Kidney capillary endothelial cell (primary cell): ENCODE results near the gene C3orf22.
"Not testable (repeated sequence)": the region's sequence is repeated elsewhere in the genome, so short reads cannot be mapped to it uniquely, and the experiment has no call there.

Experiments
- DNase-seq: peaks from one replicate; pipeline ENCODE4 v3.0.0-alpha.2; 2018; ENCODE audit warnings: low spot score

Gene C3orf22

GRCh38 chr3:126558336-126559071 lies at the start of gene C3orf22:
TSS of gene C3orf22 (minus strand) at chr3:126558932. CDS start at chr3:126553390, 5,542 bp downstream.
- no peak for DNase-seq

GRCh38 chr3:126607214-126607908 lies 48.6 kb upstream of the C3orf22 start:
- DNase-seq: peak; percentile 64

GRCh38 chr3:126606001-126606400 lies 47.3 kb upstream of the C3orf22 start:
- no peak for DNase-seq

- DNase-seq: no peak
These were observed 46.0 kb upstream of the C3orf22 start for GRCh38 chr3:126604691-126605090.

GRCh38 chr3:126599101-126599500 lies 40.4 kb upstream of the C3orf22 start:
- DNase-seq: no peak

GRCh38 chr3:126595479-126595878 lies 36.7 kb upstream of the C3orf22 start:
- DNase-seq: not testable (repeated sequence)

- not testable (repeated sequence) for DNase-seq
These were observed 32.8 kb upstream of the C3orf22 start for GRCh38 chr3:126591515-126591914.

- no peak for DNase-seq
These were observed 23.6 kb upstream of the C3orf22 start for GRCh38 chr3:126582311-126582710.

- DNase-seq: no peak
These were observed 22.8 kb upstream of the C3orf22 start for GRCh38 chr3:126581569-126581968.

- DNase-seq: no peak
These were observed 22.0 kb upstream of the C3orf22 start for GRCh38 chr3:126580746-126581145.

GRCh38 chr3:126578702-126579101 lies 20.0 kb upstream of the C3orf22 start:
- DNase-seq: no peak

- DNase-seq: no peak
These were observed 18.5 kb upstream of the C3orf22 start for GRCh38 chr3:126577261-126577660.

GRCh38 chr3:126573492-126574117 lies 14.9 kb upstream of the C3orf22 start:
- no peak for DNase-seq

- DNase-seq: no peak
These were observed 12.3 kb upstream of the C3orf22 start for GRCh38 chr3:126571078-126571477.

- DNase-seq: no peak
These were observed 11.4 kb upstream of the C3orf22 start for GRCh38 chr3:126570103-126570541.

- no peak for DNase-seq
These were observed 10.8 kb upstream of the C3orf22 start for GRCh38 chr3:126569390-126569975.

- no peak for DNase-seq
These were observed 10.1 kb upstream of the C3orf22 start for GRCh38 chr3:126568776-126569342.

- DNase-seq: no peak
These were observed 9.1 kb upstream of the C3orf22 start for GRCh38 chr3:126567696-126568438.

GRCh38 chr3:126562737-126563276 lies 4.1 kb upstream of the C3orf22 start:
- DNase-seq: no peak

GRCh38 chr3:126557761-126558160 lies 971 bp downstream of the C3orf22 start:
- DNase-seq: no peak

- DNase-seq: no peak
These were observed 1.4 kb downstream of the C3orf22 start for GRCh38 chr3:126557415-126557745.
